ENCODE measurements around the gene NR1H3.
A peak's percentile ranks its signal among the peaks of the same experiment; 100 is the strongest.

The NR1H3 gene

DNA sequence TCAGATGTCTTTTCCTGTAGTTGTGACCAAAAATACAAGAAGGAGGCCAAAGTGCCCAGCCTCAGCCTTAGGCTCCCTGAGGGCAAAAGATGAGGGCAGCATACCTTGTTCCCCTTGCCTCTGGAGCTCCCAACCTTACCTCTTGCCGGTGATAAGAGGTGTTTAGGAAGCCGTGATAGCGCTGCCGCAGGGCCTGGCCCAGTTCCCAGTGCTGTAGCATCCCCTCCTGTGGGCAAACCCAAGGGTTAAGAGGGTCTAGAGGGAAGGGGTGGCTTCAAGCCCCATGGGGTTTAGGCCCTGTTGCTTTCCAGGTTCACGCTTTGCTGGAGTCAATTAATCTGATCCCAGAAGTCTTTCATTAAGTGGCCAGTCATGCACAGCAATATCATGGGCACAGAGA is 10.3 kb upstream of the NR1H3 start:
- H3K27ac ChIP-seq (ENCODE audit: poor library complexity, severe bottlenecking) = no peak overlapping the region
- no peak overlapping the region for H3K4me3 ChIP-seq (ENCODE audit: severe bottlenecking)
- no peaks in the 10 kb centered on the region for H3K27me3 ChIP-seq (ENCODE audit: insufficient read depth, poor library complexity, severe bottlenecking)
- no peaks in the 10 kb centered on the region for H3K4me1 ChIP-seq (ENCODE audit: insufficient read depth, poor library complexity, severe bottlenecking)
- ATAC-seq (ENCODE audit: low read depth) (no peak), DNase-seq (ENCODE audit: low spot score) (no peak)
- no peaks in the 10 kb centered on the region for H3K9me3 ChIP-seq (ENCODE audit: severe bottlenecking)
- H3K36me3 ChIP-seq (ENCODE audit: low read depth) = peaks cover 39% of the 10 kb centered on the region
- TF ChIP-seq, protein P1, sequence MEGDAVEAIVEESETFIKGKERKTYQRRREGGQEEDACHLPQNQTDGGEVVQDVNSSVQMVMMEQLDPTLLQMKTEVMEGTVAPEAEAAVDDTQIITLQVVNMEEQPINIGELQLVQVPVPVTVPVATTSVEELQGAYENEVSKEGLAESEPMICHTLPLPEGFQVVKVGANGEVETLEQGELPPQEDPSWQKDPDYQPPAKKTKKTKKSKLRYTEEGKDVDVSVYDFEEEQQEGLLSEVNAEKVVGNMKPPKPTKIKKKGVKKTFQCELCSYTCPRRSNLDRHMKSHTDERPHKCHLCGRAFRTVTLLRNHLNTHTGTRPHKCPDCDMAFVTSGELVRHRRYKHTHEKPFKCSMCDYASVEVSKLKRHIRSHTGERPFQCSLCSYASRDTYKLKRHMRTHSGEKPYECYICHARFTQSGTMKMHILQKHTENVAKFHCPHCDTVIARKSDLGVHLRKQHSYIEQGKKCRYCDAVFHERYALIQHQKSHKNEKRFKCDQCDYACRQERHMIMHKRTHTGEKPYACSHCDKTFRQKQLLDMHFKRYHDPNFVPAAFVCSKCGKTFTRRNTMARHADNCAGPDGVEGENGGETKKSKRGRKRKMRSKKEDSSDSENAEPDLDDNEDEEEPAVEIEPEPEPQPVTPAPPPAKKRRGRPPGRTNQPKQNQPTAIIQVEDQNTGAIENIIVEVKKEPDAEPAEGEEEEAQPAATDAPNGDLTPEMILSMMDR (IDR thresholded peaks at IDR 0.05; ENCODE audit: poor library complexity, severe bottlenecking) = no peak

DNA sequence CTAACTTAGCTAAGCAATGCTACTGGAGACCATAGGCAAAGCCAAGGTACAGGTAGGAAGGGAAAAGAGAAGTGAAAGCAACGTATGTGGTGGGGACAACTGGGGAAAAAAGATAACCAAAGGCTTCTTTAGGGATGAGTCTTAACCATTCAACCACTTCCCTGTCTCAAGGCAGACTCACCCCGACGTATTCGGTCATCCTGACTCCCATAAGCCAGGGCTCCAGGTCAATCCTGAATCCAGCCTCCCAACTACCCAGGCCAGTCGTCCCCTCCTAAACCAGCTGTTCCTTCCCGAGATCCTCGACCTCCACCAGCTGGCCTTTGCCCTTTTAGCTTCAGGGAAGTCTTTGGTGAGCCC is 9.5 kb upstream of the NR1H3 start:
- Histone ChIP-seq H3K27ac (ENCODE audit: poor library complexity, severe bottlenecking) (peak overlapping the region; percentile 39), H3K27me3 (ENCODE audit: insufficient read depth, poor library complexity, severe bottlenecking) (no peaks in the 10 kb centered on the region), H3K36me3 (ENCODE audit: low read depth) (peaks cover 36% of the 10 kb centered on the region), H3K4me3 (ENCODE audit: severe bottlenecking) (peak overlapping the region; percentile 84), H3K9me3 (ENCODE audit: severe bottlenecking) (no peaks in the 10 kb centered on the region), H3K4me1 (ENCODE audit: insufficient read depth, poor library complexity, severe bottlenecking) (no peaks in the 10 kb centered on the region)
- ATAC-seq (ENCODE audit: low read depth) = peak; percentile 40
- TF ChIP-seq, protein P1 (IDR thresholded peaks at IDR 0.05; ENCODE audit: poor library complexity, severe bottlenecking) = no peak
- DNase-seq (ENCODE audit: low spot score) = no peak

DNA sequence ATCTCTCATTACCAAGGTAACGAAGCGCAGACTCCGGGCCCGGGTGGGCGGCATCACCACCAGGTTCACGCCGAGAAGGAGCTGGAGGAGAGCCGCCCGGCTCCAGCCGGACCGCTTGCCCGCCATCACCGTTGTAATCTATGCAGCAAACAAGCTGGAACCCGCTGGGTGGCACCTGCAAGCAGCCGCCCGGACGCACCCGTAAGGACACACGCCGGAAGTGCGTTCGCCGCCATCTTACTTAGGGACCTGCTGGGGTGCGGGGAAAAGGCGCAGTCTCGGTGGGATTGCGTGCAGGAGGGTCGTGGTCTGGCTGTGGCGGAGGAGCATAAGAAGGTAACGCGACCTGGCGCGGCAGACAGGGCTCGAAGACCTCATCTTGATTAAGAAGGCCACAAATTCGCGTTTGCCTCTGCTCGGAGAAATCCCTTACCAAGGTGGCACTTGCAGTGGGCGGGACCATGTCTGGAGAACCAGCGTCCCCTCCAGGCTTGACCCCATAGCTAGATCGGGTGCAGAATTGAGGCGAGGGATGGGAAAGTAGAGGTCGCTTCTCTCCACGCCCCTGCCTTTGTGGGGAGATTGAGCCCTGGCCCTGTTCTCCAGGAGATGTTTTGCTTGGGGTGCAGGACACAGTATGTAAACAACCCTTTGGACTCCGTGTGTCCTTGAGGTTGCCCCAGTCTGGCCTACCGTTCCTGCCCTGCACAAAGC is 9.0 kb upstream of the NR1H3 start, which contains the start of gene ACP2:
Gene ACP2 (minus strand): TSS at position 151 of the 714 bp plus-strand sequence. CDS start 25 bp downstream, at position 126.
- ATAC-seq (ENCODE audit: low read depth) (peak; percentile 95), DNase-seq (ENCODE audit: low spot score) (peak; percentile 88)
- Histone ChIP-seq H3K27me3 (ENCODE audit: insufficient read depth, poor library complexity, severe bottlenecking) (no peaks in the 10 kb centered on the region), H3K27ac (ENCODE audit: poor library complexity, severe bottlenecking) (peak within 1 kb of the TSS; percentile 39), H3K36me3 (ENCODE audit: low read depth) (peaks cover 30% of the 10 kb centered on the region), H3K4me1 (ENCODE audit: insufficient read depth, poor library complexity, severe bottlenecking) (no peaks in the 10 kb centered on the region), H3K4me3 (ENCODE audit: severe bottlenecking) (peak within 1 kb of the TSS; percentile 84), H3K9me3 (ENCODE audit: severe bottlenecking) (no peaks in the 10 kb centered on the region)
- TF ChIP-seq, protein P1 (IDR thresholded peaks at IDR 0.05; ENCODE audit: poor library complexity, severe bottlenecking) = peak; percentile 26

DNA sequence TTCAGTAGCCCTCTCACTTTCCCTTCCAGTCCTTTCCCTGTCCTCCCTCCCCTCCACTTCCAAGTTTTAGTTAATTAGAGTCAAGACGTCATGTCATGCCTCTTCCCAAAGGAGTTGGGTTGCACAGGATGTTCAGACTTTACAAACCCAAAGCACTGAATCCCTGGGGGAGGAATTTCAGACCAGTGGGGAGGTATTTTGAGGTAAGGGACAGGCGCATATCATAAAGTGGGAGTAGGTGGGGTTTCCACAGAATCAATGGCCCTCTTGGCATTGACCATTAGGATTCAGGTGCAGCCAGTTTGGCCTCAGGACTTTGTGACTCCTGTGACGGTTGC is 8.4 kb upstream of the NR1H3 start:
- TF ChIP-seq, protein P1 (IDR thresholded peaks at IDR 0.05; ENCODE audit: poor library complexity, severe bottlenecking) = no peak
- ATAC-seq (ENCODE audit: low read depth) (no peak), DNase-seq (ENCODE audit: low spot score) (no peak)
- Histone ChIP-seq H3K27ac (ENCODE audit: poor library complexity, severe bottlenecking) (peak overlapping the region; percentile 39), H3K9me3 (ENCODE audit: severe bottlenecking) (no peaks in the 10 kb centered on the region), H3K4me3 (ENCODE audit: severe bottlenecking) (peak overlapping the region; percentile 84), H3K27me3 (ENCODE audit: insufficient read depth, poor library complexity, severe bottlenecking) (no peaks in the 10 kb centered on the region), H3K4me1 (ENCODE audit: insufficient read depth, poor library complexity, severe bottlenecking) (no peaks in the 10 kb centered on the region), H3K36me3 (ENCODE audit: low read depth) (peaks cover 25% of the 10 kb centered on the region)

DNA sequence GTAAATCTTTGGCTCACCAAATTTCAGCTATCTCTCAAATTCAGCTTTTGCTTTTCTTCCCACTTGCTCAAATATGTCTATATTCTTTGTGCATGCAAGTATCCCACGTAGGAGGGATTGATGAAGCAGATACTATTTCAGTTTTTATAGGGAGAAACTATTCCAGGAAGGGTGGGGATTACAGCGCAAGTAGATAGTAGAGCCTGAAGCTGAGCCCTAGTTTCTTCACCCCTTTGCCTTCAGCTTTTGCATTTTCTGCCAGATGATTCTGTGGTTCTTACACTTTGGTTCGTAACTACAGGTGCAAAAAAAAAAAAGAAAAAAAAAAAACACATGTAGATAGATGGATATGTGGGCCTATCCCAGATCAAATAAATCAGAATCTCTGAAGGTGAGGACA is 6.0 kb upstream of the NR1H3 start:
- DNase-seq (ENCODE audit: low spot score) = no peak
- no peak for ATAC-seq (ENCODE audit: low read depth)

More for the DNA sequence above, 6.0 kb upstream of the NR1H3 start:
- no peaks in the 10 kb centered on the region for H3K4me1 ChIP-seq (ENCODE audit: insufficient read depth, poor library complexity, severe bottlenecking)
- H3K4me3 ChIP-seq (ENCODE audit: severe bottlenecking) = no peak overlapping the region
- H3K27me3 ChIP-seq (ENCODE audit: insufficient read depth, poor library complexity, severe bottlenecking) = no peaks in the 10 kb centered on the region
- H3K27ac ChIP-seq (ENCODE audit: poor library complexity, severe bottlenecking) = no peak overlapping the region
- no peaks in the 10 kb centered on the region for H3K9me3 ChIP-seq (ENCODE audit: severe bottlenecking)
- peaks cover 8% of the 10 kb centered on the region for H3K36me3 ChIP-seq (ENCODE audit: low read depth)
- TF ChIP-seq, protein P1 (IDR thresholded peaks at IDR 0.05; ENCODE audit: poor library complexity, severe bottlenecking) = no peak
